ENCODE data around the gene ARL6IP6.
"Not testable (repeated sequence)": the region's sequence is repeated elsewhere in the genome, so short reads cannot be mapped to it uniquely, and the experiment has no call there.

ARL6IP6 gene

DNA sequence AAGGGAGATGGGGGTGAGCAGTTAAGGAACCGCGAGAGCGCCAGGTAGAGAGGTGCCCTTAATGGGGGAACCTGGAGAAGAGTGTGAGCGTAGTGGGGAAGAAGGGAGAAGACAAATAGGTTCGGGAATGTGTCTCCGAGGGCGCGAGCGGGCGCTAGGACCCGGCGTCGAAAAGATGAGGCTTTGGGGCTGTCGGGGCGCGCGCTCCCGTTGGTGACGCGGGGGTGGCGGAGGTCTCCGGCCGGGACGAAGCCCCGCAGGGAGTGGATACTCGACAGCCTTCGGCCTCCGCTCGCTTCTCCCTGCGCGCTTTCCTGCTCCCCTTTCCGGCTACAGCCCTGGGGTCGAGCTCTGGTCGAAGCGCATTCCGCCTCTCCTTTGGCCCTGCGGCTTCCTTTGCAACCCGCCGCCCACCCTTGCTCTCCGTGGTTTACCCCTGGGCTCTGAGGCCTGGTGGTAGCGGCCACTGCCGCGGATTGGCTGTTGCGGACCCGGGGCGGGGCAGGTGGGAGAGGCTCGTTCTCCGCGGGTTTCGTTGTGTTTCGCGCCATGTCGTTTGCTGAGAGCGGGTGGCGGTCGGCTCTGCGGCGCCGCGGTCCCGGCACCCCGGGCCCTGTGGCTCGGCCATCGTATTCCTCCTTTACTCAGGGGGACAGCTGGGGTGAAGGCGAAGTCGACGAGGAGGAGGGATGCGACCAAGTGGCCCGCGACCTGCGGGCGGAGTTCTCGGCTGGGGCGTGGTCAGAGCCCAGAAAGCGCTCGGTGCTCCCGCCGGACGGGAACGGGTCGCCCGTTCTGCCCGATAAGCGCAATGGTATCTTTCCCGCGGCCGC, at the start of gene ARL6IP6:
TSS of gene ARL6IP6 (plus strand) at position 545 of the 833 bp plus-strand sequence. CDS start at position 550, 5 bp downstream.
- peak; percentile 85 for DNase-seq

DNA sequence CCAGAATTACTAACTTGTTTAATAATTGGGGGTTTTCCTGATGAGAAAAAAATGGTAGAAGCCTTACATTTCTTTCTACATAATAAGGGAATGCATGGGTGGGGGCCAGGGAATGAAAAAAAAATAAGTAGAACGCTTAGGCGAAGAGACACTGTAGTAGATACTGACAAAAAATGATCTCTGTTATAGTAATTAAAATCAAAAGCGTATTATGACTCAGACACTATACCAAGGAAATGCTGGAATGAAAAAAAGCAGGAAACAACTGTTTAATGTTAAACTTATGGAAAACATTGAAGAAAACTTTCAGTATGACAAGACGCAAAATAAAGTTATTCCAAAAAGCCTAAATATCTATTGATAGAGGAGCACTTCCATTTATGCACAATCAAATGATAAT, 44.1 kb upstream of the ARL6IP6 start:
- DNase-seq = no peak

DNA sequence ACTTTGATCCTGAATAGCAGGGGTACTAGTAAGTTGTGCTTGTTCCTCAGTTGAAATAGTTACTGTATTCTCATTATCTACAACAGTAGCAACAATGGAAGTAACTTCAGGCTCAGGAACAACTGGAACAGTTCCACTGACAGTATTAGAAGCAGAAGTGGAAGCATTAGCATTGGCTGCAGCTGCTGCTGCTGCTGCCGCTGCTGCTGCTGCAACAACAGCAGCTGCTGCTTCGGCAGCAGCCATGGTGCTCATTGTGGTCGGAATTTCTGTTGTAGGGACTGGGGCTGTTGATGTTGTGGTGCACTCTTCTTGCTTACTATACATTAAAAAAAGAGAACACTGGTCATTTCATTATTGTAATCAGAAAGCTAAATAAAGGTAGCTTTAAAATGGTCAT, 42.0 kb upstream of the ARL6IP6 start:
- DNase-seq = no peak

DNA sequence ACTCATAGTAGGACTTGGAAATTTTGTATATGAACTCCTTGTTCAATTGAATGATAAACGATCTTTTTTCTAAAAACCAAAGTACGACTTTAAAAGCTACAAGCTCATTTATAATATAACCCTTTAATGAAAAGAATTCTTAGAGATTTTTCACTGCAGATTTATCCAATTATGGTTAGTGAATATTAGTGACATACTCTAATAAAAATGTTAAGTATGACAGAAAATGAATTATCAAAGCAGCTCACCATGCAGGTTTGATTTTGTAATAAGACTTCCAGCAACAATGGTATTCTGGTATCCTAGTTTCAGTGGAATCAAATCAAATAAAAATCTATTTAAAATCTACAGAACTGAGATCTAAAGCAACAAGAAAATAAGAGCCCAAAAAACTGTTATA, 39.6 kb upstream of the ARL6IP6 start:
- no peak for DNase-seq

DNA sequence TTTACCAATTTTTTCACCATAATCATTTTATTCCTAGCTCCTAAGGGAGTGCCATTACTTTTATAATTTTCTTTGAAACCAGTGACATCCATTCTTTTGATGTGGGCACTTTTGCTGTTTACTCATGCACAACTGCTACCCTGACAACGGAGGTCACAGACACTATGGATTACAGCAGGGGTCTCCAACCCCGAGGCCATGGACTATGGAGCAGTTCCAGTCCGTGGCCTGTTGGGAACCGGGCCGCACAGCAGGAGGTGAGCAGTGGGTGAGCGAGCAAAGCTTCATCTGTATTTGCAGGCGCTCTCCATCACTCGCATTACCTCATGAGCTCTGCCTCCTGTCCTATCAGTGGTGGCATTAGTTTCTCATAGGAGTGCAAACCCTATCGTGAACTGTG, 35.8 kb upstream of the ARL6IP6 start:
- no peak for DNase-seq

DNA sequence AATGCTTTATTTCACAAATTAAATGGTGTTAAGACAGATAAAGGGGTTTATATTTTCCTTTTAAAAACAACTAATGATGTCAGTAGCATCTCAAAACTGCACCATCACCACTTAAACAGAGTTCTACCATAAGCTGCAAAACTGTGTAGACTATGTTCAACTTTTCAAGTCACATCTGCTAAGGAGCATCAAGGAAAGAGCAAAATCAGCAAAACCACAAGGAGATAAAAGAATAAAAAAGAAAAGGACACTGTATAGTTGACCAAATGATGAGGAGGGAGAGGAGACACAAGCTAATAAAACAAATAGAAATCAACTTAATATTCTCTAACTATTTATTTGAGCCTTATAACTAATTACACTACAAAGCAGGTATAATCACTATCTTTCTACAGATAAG, 35.0 kb upstream of the ARL6IP6 start:
- no peak for DNase-seq

GRCh38 chr2:152686321-152686720, 32.1 kb upstream of the ARL6IP6 start:
- DNase-seq = no peak

DNA sequence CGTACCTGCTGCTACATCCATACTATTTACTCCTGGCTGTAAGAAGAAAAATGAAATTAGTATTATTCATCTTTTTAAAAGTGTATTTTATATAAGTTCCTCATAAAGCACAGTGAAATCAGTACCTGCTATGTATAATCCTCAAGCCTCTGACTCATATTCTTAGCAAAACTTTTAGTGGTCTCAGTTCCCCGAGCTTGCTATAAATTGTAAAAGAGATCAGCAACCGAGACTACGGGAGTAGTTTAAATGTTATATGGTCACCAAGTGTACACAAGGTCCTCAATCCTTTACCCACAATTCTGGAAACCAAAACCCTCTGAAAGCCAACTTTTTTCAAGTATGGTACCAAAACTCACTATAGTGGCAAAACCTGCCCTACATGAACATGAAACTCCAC, 25.4 kb upstream of the ARL6IP6 start:
- DNase-seq = no peak

DNA sequence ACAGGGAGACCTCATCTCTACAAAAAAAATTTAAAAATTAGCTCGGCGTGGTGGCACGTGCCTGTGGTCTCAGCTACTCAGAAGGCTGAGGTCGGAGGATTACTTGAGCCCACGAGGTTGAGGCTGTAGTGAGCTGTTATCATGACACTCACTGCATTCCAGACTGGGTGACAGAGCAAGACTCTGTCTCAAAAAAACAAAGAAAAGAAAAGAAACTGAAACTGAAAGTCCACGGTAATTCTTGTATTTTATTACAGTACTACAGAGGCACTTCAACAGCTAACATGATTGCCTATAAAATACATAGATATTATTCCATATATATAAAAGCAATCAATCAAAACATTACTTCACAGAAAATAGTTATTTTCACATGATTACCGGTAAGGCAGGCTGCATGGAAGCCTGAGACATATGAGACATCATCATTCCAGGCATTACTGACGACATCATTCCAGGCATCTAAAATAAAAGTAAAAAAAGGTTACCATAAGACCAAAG, 24.2 kb upstream of the ARL6IP6 start:
- DNase-seq = no peak

GRCh38 chr2:152695763-152696162, 22.7 kb upstream of the ARL6IP6 start:
- DNase-seq = no peak

DNA sequence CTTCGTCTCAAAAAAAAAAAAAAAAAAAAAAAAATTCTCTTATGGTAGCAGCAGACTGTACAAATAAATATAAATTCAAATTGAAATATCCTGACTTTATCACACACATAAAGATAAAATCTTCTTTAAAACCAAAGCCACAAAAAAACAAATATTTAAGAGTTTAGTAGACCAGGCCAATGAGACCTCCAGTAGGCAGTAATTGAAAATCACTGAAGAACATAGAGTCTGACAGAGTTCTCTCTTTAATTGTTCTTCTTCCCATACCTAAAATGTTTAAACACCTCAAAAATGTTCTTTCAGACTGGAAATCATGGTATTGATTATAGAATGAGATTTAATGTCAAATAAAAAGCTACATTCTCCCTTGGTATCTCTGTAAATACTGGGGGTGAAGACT, 21.9 kb upstream of the ARL6IP6 start:
- DNase-seq = no peak

DNA sequence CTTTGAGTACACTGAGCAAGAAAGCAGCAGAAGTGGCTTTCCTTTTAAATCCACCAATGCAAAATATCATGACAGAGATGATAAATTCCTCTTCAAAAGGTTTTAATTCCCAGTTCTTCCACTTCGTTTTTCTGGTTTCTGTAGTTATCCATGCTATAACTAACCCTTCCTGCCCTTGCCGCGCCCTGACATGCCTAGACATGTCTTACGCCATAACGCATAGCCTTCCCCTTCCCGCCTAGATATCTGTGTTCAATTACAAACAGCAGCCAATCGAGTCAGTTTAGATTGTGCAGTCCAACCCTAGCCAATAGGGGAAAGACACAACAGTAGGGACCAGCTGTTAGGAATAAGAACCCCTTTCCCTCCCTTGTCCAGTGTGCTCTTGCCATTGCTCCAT, 17.2 kb upstream of the ARL6IP6 start:
- DNase-seq = no peak

- no peak for DNase-seq
These were observed 11.9 kb upstream of the ARL6IP6 start for GRCh38 chr2:152706477-152707021.

GRCh38 chr2:152708742-152709141, 9.7 kb upstream of the ARL6IP6 start:
- DNase-seq = no peak

DNA sequence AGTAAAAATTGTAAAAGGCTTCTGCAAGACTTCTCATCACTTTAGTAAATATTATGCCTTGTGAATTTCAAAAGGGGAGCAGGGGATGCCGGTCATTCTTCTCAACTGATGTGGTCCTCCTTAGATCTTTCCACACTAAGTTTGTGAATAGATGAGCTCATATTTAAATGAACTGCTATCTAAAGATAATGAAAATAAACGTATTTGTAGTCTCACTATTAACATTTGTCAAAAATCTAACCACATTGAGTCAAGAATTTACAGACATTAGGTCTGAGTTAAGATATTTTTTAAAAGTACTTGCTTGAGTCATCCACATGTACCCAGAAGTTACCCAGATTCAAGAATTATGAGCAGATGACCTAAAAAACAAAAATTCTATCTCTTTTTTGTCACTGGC, 7.7 kb upstream of the ARL6IP6 start:
- DNase-seq = no peak

DNA sequence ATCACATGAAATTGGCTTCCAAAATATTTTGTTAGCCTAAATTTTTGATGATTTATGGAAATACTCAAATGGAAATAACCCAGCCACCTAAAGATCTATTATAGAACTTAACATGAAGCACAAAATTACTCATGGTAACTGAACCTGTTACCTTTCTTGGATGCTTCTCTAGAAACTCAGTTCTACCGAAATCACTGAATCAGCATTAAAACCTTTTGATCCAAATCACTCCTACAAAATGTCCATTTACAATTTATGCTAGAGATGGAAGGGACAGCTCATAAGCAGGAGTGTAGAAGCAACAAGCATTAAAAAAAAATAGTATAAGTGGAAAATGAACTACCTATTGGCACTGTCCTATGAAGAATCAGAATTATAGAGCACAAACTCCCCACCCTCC, 3.3 kb upstream of the ARL6IP6 start:
- no peak for DNase-seq

DNA sequence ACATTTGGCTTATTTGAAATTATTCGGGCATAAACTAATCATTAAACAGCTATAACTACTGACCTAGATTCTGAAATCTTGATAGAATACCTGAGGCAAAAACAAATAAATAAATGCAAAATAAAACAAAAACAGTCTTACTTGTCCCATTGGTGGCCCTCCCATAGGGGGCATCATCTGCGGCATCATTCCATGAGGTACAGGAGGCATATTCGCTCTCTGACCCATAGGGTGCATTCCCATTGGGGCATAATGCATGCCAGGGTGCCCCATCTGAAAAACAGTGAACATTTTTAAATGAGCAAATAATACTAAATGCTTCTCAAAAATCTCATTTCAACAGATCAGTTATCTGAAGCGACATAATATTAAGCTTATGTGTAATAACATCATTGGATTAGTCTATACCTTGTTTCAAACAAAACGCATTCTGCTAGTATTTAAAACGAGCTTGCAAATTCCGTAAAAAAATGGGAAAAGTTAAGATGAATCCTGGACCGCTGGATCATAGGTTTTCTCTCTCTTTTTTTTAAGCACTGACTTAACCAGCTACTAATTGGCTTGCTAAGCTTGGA, 2.5 kb upstream of the ARL6IP6 start:
- DNase-seq = no peak

DNA sequence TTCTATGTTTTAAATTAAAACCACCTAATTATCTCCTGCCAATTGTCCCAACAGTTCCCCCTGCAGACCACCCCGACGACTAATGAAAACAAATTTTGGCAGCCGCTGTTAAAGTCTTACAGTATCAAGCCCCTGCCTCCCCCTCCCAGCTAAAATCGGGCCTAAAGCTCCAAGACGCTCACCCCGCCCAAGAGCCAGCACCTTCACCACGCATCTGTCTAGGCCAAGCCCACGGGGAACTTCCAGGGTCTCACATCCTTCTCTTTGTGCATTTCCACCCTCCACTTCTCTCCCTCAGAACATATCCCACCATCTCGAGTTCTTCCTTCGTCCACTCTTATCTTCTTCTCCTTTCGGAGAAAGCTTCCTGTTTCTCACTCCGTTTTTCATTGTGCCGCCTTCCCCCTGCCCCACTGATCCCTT, 1.6 kb upstream of the ARL6IP6 start:
- DNase-seq = peak; percentile 69

DNA sequence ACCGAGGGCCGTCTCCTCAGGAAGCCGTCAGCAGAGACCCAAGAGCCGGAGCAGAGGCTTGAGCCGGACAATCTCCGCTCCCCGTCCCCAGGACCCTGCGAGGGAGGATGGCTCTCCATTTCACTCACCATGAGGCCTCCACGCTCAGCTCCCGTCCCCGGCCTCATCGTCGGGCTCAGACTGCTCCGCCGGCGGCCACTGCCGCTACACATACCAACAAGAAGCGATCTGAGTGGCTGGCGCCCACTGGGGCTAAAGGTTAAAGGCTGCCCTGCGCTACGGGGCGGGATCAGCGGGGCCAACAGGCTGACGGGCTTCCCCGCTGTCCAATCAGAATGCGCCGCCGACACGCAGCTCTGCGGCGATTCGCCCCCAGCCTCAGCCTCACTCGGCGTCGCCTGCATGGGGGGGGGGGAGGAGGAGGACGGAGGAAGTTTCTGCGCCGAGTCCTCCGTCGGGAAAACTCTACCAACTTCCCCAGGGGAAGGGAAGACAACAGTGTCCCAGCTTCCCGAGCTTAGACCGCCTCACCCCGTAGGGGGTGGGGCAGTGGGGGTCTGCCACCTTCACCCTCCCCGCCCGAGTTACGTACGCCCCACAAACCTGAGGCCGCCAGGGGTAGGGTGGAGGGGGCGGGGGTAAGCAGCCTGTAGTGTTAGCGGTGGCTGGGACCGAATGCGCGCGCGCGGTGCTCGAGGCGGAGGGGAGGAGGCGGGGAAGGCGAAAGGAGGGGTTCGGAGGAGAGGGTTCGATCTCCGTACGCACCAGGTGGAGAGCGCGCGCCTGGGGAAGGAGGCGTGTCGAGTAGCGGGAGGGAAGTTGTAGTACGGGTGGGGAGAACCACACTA, 968 bp upstream of the ARL6IP6 start, which contains the start of gene PRPF40A:
TSS of gene PRPF40A (minus strand) at position 234 of the 848 bp plus-strand sequence. CDS start at position 212, 22 bp downstream.
- peak; percentile 93 for DNase-seq

DNA sequence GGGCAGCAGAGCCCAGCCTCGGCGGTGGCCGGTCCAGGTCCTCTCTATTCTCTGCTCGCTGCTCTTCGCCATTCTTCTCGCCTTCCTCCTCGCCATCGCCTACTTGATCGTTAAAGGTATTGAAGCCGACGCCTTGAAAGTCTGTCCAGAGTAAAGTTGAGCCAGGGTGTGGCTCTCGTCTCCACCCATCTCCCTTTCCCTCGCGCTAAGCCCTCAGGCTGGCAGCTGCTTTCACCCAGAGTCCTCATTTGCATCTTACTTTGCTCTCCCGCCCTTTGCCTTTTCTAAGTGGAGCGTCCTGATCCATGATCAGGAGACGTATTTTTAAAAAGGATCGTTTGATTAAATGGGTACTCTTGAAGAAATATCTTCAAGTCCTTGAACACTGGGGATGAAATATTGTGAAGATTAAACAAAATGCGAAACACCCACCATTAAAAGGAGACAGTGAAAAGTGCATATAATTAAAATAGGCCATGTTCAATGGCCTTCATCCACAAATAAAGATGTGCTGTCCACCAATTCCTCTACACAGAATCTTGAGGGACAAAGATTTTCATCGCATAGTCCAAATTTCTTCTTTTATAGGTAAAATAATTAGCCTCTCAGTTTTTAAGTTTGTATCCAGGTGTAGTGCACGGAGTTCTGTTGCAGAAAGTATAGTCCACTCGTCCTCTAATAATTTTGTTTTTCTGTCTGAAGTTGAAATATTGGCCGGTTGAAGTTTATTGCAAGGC, 657 bp downstream of the ARL6IP6 start:
- DNase-seq = peak; percentile 73

GRCh38 chr2:152720794-152721193, 2.4 kb downstream of the ARL6IP6 start:
- DNase-seq = no peak

DNA sequence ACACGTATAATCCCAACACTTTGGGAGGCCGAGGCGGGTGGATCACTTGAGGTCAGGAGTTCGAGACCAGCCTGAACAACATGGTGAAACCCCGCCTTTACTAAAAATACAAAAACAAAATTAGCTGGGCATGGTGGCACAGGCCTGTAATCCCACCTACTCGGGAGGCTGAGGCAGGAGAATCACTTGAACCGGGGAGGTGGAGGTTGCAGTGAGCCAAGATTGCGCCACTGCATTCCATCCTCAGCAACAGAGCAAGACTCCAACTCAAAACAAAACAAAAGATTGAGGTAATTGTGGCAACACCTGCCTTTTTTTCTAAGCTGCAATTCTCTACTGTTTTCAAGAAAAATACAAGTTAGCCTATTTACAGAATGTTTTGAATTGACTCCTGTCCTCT, 4.2 kb downstream of the ARL6IP6 start:
- DNase-seq = not testable (repeated sequence)

Measured in NCI-H748 treated with DMSO at 0.1 percent for 48 hours (cell line).